Type B pancreatic cell (in vitro differentiated cells): ENCODE results near the gene FRMD1. TPM values are rescaled to one million over a fixed set of nuclear protein-coding genes. Genes with fewer than 3 reads are reported as not detected.

Experiments used
- DNase-seq: peaks from one replicate; pipeline ENCODE4 v3.0.0; 2021; ENCODE audit warnings: mixed read lengths; ENCODE audit not compliant: unreplicated experiment; ENCODE audit errors: extremely low spot score
- H3K27ac Mint-ChIP-seq: 2 replicates; pipeline ENCODE4 v1.8.0; 2021; ENCODE audit warnings: mild to moderate bottlenecking, mixed read lengths
- H3K27me3 Mint-ChIP-seq: 2 replicates; pipeline ENCODE4 v1.8.0; 2021; ENCODE audit warnings: mixed read lengths
- H3K36me3 Mint-ChIP-seq: 2 replicates; pipeline ENCODE4 v1.8.0; 2021; ENCODE audit warnings: mixed read lengths
- H3K4me1 Mint-ChIP-seq: one replicate; pipeline ENCODE4 v1.8.0; 2021; ENCODE audit warnings: mixed read lengths; ENCODE audit not compliant: unreplicated experiment
- H3K4me3 Mint-ChIP-seq: 2 replicates; pipeline ENCODE4 v1.8.0; 2021; ENCODE audit warnings: mild to moderate bottlenecking, mixed read lengths
- H3K9me3 Mint-ChIP-seq: 2 replicates; pipeline ENCODE4 v1.8.0; 2021; ENCODE audit warnings: mixed read lengths
- total RNA-seq: library from RNA; stranded (reverse); gene quantifications from 2 replicates; pipeline ENCODE4 v1.2.1, GENCODE V29; 2021; ENCODE audit warnings: low replicate concordance
- TF ChIP-seq, protein P1 (sequence below): fragments of 200-600 bp; sonication (generic); conservative IDR thresholded peaks from 2 replicates; pipeline ENCODE4 v1.5.0; 2021; ENCODE audit warnings: antibody characterized with exemption, mild to moderate bottlenecking

The FRMD1 gene
- total RNA-seq, 1 donor from 2014 or later: 0.17 TPM

DNA sequence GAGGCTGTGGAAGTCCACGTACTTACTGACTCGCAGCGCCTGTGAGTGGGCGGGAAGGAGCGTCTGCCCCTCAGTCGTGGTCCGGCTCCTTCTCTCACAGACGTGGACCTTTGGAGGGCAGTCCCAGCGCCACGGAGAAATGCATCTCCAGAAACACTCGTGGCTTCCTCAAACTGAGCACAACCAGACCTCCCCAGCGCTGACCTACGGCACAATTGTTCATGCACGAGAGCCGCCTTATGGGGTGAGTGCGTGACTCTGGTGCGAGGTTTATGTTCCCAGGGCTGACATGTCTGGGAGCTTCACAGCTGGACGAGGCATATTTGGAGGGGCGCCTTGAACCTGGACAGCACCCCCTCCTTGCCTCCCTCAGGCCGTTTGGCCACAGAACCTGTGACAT, 29.7 kb downstream of the FRMD1 start:
- H3K27ac Mint-ChIP-seq: no peak overlapping the region
- no peaks in the 10 kb centered on the region for H3K27me3 Mint-ChIP-seq
- H3K9me3 Mint-ChIP-seq: no peaks in the 10 kb centered on the region
- no peaks in the 10 kb centered on the region for H3K4me1 Mint-ChIP-seq
- TF ChIP-seq, protein P1, sequence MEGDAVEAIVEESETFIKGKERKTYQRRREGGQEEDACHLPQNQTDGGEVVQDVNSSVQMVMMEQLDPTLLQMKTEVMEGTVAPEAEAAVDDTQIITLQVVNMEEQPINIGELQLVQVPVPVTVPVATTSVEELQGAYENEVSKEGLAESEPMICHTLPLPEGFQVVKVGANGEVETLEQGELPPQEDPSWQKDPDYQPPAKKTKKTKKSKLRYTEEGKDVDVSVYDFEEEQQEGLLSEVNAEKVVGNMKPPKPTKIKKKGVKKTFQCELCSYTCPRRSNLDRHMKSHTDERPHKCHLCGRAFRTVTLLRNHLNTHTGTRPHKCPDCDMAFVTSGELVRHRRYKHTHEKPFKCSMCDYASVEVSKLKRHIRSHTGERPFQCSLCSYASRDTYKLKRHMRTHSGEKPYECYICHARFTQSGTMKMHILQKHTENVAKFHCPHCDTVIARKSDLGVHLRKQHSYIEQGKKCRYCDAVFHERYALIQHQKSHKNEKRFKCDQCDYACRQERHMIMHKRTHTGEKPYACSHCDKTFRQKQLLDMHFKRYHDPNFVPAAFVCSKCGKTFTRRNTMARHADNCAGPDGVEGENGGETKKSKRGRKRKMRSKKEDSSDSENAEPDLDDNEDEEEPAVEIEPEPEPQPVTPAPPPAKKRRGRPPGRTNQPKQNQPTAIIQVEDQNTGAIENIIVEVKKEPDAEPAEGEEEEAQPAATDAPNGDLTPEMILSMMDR: no peak
- H3K36me3 Mint-ChIP-seq: no peaks in the 10 kb centered on the region
- H3K4me3 Mint-ChIP-seq: no peak overlapping the region
- no peak for DNase-seq

- Mint-ChIP-seq H3K27ac (no peak overlapping the region), H3K27me3 (no peaks in the 10 kb centered on the region), H3K4me3 (no peak overlapping the region), H3K4me1 (no peaks in the 10 kb centered on the region), H3K36me3 (no peaks in the 10 kb centered on the region), H3K9me3 (no peaks in the 10 kb centered on the region)
- no peak for DNase-seq
- TF ChIP-seq, protein P1: no peak
Measured at GRCh38 chr6:168048724-168049025, 30.3 kb downstream of the FRMD1 start.

GRCh38 chr6:168047841-168048723, 30.9 kb downstream of the FRMD1 start:
- H3K4me1 Mint-ChIP-seq: no peaks in the 10 kb centered on the region
- no peaks in the 10 kb centered on the region for H3K36me3 Mint-ChIP-seq
- TF ChIP-seq, protein P1: no peak
- no peak overlapping the region for H3K4me3 Mint-ChIP-seq
- H3K9me3 Mint-ChIP-seq: no peaks in the 10 kb centered on the region
- H3K27ac Mint-ChIP-seq: no peak overlapping the region
- no peaks in the 10 kb centered on the region for H3K27me3 Mint-ChIP-seq
- no peak for DNase-seq

DNA sequence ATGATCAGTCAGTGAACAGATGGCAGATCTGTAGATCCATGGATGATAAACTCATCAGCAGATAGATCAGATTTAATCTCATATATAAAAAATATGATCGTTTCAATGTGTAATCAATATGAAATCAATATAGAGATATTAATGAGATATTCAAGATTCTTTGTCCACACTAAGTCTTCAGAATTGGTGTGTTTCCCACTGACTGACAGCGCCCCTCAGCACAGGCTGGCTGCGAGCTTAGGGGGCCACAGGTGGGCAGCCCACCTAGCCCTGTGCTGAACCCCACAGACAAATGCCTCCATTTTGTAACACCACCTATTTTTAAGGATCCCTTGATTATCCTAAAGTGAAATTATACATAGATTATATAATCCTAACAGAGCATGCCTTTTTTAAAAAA, 32.3 kb downstream of the FRMD1 start:
- Mint-ChIP-seq H3K4me3 (no peak overlapping the region), H3K27me3 (no peaks in the 10 kb centered on the region)

DNA sequence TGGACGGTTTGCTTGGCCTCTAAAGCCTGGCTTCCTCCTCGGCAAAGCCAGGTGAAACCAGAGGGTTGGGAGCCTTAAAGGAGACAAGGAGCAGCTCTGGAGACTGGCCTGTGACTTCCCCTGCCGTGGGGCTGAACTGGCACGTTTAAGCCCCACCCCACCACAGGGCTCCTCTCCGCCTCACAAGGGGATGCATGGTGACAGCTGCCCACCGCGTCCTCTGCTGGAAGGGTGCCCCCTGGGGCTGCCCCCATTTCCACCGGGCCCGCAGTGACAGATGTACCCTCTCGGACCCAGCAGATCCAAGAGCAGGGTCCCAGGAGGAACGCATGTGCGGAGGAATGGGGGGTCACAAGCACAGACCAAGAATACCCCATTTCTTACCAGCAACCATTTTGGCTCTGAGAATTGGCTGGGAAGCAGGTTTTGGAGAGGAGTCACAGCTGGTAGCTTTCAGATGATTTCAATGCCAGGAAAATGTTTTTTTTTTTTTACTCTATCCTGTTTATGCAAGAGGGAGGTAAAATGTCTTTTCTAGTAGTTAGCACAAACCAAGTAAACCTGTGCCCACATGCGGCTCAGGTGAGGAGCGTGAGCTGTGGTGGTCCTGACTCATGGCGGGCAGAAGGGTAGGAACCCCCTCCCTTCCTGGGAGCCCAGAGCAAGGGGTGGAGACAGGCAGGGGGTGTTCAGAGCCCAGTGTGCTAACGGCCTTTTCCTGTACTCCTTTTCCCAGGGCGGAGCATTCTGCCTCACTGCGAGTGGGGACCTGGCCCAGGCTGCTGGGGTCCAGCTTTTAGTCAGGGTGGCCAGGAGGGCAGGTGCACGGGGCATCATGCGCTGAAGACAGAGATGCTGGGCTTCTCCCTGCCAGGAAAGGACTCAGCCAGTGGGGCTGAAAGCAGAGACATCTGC, 33.0 kb downstream of the FRMD1 start:
- H3K4me3 Mint-ChIP-seq: no peak overlapping the region
- H3K4me1 Mint-ChIP-seq: no peaks in the 10 kb centered on the region
- no peaks in the 10 kb centered on the region for H3K9me3 Mint-ChIP-seq
- no peaks in the 10 kb centered on the region for H3K27me3 Mint-ChIP-seq
- H3K27ac Mint-ChIP-seq: no peak overlapping the region
- no peak for DNase-seq
- no peaks in the 10 kb centered on the region for H3K36me3 Mint-ChIP-seq
- TF ChIP-seq, protein P1: no peak

More for the DNA sequence above, 32.3 kb downstream of the FRMD1 start:
- Mint-ChIP-seq H3K27ac (no peak overlapping the region), H3K36me3 (no peaks in the 10 kb centered on the region), H3K9me3 (no peaks in the 10 kb centered on the region), H3K4me1 (no peaks in the 10 kb centered on the region)
- DNase-seq: no peak
- TF ChIP-seq, protein P1: no peak
